LNCaP clone FGC (cell line): Measurements from ENCODE around the gene MME.

Experiments
- DNase-seq: peaks from one replicate; pipeline ENCODE4 v3.0.0-alpha.2; 2011; ENCODE audit warnings: low read depth
- H3K4me3 ChIP-seq: 2 replicates; pipeline ENCODE4 v1.5.1; 2011; ENCODE audit warnings: mild to moderate bottlenecking, low read depth, low read length, control low read depth
- TF ChIP-seq, protein P1 (sequence below): IDR thresholded peaks from 2 replicates; pipeline ENCODE4 v1.5.1; 2012; ENCODE audit warnings: mild to moderate bottlenecking; ENCODE audit not compliant: control insufficient read depth, insufficient read depth; ENCODE audit errors: extremely low read depth

Gene MME

DNA sequence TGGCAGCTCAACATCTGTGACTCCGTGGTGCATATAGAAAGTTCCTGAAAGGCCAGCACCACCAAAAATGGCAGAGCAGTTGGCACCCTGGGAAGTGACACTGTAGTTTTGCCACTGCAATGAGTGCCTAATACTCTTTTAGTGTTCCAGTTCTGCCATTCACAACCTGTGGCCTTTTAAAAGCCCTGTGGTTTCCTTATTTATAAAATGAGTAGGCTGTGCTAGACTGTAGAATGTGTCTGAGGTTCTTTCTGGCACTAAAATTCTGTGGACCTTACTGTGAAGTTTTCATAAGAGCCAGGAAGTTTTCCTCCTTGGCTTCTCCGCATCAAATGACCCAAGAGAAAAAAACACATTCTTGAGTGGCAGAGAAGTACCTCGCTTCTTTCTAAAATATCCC is 74.1 kb downstream of the MME start:
- H3K4me3 ChIP-seq: no peak overlapping the region
- DNase-seq: no peak
- TF ChIP-seq, protein P1, sequence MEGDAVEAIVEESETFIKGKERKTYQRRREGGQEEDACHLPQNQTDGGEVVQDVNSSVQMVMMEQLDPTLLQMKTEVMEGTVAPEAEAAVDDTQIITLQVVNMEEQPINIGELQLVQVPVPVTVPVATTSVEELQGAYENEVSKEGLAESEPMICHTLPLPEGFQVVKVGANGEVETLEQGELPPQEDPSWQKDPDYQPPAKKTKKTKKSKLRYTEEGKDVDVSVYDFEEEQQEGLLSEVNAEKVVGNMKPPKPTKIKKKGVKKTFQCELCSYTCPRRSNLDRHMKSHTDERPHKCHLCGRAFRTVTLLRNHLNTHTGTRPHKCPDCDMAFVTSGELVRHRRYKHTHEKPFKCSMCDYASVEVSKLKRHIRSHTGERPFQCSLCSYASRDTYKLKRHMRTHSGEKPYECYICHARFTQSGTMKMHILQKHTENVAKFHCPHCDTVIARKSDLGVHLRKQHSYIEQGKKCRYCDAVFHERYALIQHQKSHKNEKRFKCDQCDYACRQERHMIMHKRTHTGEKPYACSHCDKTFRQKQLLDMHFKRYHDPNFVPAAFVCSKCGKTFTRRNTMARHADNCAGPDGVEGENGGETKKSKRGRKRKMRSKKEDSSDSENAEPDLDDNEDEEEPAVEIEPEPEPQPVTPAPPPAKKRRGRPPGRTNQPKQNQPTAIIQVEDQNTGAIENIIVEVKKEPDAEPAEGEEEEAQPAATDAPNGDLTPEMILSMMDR: no peak

DNA sequence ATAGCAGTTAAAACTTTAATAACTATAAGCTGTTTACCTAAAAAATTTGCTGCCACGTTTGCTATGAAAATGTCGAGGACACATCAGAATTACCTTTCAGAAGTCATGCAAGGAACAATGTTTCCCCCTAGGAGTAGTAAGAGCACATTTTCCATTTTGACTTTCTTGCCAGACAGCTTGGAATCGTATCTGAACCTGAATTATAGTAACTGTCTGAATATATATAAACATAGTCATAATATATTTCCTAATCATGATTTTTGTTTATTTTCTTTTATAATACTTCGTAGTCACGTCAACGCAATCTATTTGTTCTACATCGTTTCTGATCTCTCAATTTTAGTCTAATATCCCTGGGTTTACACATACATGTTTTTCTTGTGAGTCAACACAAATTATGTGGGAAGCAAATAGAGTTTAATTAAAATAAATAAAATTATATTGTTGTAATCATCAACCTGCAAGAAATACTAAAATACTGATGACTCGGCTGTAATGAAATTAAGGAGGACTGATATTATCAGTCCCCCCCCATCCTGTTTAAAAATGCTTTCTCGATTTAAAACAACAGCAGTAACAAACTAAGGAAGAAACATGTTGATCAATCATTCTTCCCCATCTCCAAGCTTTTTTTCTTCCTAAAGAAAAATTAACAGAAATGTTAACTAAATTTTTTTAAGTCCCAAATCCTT is 78.4 kb downstream of the MME start:
- no peak overlapping the region for H3K4me3 ChIP-seq
- TF ChIP-seq, protein P1: no peak
- DNase-seq: no peak

DNA sequence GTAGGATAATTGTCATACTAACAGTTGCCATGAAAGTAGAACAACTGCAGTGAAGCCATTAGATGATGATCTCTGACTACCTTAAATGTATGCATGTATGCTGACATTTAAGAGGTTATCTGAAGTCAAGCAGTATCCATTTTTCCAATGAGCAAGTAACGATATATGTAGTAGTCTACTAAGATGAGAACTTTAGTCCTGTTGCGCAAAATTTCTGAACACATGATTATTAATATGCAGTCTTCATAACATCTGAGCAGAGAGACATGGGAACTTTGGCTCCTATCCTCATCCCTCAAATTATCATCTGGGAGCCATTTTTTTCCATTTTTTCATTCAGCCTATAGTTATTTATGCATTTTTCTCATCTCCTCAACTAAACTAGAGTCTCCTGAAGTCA is 79.2 kb downstream of the MME start:
- TF ChIP-seq, protein P1: no peak

DNA sequence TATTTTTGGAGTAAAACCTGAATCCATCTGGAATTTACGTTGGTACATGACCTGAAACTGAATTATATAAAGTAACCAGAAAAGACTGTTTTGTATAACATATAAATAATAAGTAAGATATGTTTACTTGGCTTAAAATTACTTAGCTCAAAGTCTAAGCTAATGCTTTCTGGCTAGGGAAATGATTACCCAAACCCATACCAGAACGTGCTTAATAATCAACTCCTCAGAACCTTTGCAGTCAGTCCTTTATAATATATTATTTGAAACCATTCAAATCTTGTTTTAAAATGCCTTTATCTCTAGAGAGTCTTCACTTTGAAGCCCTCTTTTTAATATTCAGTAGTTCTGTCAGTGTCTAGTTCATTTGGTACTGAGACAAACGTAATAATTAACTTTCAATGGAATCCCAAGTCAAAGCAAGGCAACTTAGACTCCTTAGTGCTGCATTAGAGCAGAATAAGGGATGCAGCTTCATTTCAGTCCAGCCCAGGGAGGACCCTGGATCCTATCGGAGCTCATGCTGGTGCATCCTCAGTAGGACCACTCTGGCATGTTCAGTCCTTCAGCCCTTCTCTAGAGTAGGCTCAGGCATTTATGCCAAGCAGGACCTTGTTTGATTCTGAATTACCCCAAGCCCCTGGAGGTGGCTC is 81.6 kb downstream of the MME start:
- TF ChIP-seq, protein P1: no peak
- no peak overlapping the region for H3K4me3 ChIP-seq
- no peak for DNase-seq

More for the DNA sequence above, 79.2 kb downstream of the MME start:
- DNase-seq: no peak
- H3K4me3 ChIP-seq: no peak overlapping the region

DNA sequence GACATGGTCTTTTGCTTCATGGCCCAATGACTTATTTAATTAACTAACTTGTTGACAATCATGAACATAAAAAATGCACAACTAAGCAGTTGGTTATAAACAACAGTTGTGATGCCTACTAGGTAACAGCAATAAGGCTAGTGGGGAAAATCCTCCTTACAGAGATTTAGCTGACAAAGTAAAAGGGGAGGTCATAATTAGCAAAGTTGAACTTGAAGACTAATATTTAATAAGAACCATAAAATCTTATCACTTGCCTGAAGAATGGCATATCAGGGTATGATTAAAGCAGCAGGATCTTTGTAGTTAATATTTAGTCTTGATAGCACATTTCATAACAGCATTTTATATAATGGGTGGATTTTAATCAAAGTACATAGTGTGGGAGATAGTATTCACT is 84.2 kb downstream of the MME start:
- DNase-seq: no peak
- TF ChIP-seq, protein P1: no peak
- no peak overlapping the region for H3K4me3 ChIP-seq

DNA sequence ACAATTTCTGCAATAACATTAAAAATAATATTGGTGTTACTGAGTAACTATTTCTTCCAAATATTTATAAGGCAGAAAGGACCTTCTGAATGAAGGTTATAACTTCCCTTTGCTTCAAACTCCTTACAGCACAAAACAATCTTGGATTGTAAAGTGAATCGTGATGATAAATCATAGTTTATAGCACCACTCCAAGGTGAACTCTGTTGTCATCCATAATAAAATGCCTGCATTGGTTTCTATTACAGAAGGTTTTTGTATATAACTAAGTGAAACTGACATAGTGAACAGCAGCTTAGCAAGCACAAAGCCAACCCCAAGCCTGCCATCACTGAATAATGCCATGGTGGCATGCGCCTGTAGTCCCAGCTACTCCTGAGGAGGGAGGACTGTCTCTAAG is 86.3 kb downstream of the MME start:
- TF ChIP-seq, protein P1: no peak
- DNase-seq: no peak
- H3K4me3 ChIP-seq: no peak overlapping the region
